ENCODE measurements around the gene TYW1.
"Not testable (repeated sequence)": the region's sequence is repeated elsewhere in the genome, so short reads cannot be mapped to it uniquely, and the experiment has no call there.

Gene TYW1

GRCh38 chr7:67191002-67191720 lies 194.5 kb downstream of the TYW1 start:
- not testable (repeated sequence) for DNase-seq (ENCODE audit: low spot score)

GRCh38 chr7:67192123-67192702 lies 195.6 kb downstream of the TYW1 start:
- not testable (repeated sequence) for DNase-seq (ENCODE audit: low spot score)

DNA sequence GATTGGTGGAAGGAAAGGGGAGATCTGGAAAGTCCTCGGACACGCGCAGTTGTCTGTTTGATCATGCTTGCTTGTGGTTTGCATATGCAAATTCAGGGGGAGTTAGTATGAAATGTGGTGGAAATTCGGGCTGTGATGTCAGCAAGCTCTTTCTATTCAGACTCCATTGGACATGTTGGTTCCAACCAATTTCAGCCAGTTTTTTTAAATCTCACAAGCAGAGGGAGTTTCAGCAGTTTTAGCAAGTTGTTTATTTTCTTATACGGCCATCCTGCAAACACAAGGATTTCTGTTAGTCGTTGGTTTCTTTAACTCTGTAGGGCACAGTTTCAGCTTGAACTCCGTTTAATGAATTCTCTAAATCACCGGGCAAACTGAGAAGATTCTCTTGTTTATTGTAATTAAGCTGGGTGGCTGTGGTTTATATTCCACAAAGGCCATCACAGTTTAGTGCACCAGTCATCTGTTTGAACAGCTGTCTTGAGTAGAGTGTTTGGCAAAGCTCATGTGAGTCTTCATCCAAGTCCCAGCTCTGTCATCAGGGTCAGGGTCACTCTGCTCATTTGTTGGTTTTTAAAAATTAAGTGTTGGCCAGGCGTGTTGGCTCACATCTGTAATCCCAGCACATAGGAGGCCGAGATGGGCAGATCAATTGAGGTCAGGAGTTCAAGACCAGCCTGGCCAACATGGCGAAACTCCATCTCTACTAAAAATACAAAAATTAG lies 196.4 kb downstream of the TYW1 start:
- not testable (repeated sequence) for DNase-seq (ENCODE audit: low spot score)

GRCh38 chr7:67196176-67196575 lies 199.5 kb downstream of the TYW1 start:
- DNase-seq (ENCODE audit: low spot score) = not testable (repeated sequence)

DNA sequence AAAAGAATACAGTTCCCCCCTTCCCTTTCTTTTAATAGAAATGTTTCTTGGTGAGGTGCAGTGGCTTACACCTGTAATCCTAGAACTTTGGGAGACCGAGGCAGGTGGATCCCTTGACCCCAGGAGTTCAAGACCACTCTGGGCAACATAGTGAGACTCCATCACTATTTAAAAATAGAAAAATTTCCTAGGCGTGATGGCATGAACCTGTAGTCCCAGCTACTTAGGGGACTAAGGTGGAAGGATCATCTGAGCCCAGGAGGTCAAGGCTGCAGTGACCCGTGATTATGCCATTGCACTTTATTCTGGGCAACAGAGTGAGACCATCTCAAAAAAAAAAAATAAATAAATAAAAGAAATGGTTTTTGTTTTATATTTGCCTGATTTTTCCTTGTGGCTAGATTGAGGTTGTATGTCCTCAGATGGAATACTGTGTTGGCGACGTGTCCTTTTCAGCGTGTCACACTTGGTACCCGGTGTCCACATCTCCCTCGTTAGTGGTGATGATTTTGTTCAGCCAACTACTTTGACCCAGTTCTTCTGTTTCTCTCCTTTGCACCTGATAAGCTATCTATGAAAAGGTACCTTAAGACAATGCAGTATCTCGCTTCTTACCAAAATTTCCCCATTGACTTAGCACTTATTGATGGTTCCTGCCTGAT lies 202.4 kb downstream of the TYW1 start:
- DNase-seq (ENCODE audit: low spot score) = not testable (repeated sequence)

- not testable (repeated sequence) for DNase-seq (ENCODE audit: low spot score)
Measured at GRCh38 chr7:67205772-67206171, 209.1 kb downstream of the TYW1 start.

DNA sequence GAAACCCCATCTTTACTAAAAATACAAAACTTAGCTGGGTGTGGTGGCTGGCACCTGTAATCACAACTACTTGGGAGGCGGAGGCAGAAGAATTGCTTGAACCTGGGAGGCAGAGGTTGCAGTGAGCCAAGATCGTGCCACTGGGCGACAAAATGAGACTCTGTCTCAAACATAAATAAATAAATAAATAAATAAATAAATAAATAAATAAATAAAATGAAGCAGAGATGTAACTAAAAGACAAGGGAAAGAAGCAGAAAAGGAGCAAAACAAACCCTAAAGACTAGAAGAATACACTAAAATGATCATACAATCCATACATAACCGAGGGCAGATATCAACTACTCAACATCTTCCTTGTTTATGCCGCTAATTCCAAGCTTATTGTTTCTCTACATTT lies 209.8 kb downstream of the TYW1 start:
- no peak for DNase-seq (ENCODE audit: low spot score)

GRCh38 chr7:67208656-67209055 lies 212.0 kb downstream of the TYW1 start:
- DNase-seq (ENCODE audit: low spot score) = not testable (repeated sequence)

DNA sequence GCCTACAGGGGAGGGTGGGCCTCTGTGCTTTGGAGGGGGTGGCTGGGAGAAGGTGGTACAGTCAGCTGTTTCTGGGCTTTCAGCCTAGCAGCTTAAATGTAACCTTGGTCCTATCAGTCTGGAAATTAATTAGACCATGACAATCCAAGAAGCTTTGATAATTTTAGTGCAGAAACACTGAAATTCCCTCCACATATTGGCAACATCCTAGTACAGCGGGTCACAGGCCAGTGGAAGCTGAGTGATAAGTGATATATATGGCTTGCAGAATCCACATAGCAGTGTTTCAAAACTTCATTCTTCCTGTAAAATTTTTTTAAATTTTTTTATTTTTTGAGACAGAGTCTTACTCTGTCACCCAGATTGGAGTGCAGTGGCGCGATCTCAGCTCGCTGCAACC lies 212.6 kb downstream of the TYW1 start:
- no peak for DNase-seq (ENCODE audit: low spot score)

DNA sequence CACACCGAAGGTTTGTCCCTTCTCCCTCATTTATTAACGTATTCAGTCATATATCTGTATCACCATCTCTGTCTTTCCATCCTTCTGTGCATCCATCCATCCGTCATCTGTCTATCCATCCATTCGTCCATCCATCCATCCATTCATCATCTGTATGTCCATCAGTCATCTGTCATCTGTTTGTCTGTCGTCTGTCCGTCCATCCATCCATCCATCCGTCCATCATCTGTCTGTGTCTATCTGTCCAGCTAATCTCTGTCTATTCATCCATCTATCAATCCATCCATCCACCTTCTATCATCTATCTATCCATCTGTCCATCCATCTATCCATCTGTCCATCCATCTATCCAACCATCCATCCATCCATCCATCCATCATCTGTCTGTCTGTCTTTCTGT lies 213.9 kb downstream of the TYW1 start:
- DNase-seq (ENCODE audit: low spot score) = no peak

- DNase-seq (ENCODE audit: low spot score) = not testable (repeated sequence)
Measured at GRCh38 chr7:67211650-67212330, 215.2 kb downstream of the TYW1 start.

GRCh38 chr7:67213038-67213437 lies 216.4 kb downstream of the TYW1 start:
- not testable (repeated sequence) for DNase-seq (ENCODE audit: low spot score)

- not testable (repeated sequence) for DNase-seq (ENCODE audit: low spot score)
Measured at GRCh38 chr7:67223551-67223950, 226.9 kb downstream of the TYW1 start.

- not testable (repeated sequence) for DNase-seq (ENCODE audit: low spot score)
Measured at GRCh38 chr7:67226340-67226907, 229.8 kb downstream of the TYW1 start.

DNA sequence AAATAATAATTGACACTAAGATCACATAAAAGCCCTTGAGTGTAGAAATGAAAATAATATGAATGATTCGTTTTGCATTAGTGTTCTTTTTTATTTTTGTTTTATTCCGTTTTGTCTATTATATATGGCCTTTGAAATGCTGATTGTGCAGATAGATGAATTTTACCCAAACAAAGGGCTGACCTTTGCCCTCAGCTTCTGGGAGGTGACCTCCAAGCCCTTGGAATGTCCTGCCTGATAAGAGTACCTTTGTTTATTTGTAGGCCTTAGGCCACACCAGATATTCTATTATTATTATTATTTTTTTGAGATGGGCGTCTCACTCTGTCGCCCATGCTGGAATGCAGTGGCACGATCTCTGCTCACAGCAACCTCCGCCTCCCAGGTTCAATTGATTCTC lies 230.3 kb downstream of the TYW1 start:
- DNase-seq (ENCODE audit: low spot score) = not testable (repeated sequence)

- not testable (repeated sequence) for DNase-seq (ENCODE audit: low spot score)
Measured at GRCh38 chr7:67229018-67229417, 232.4 kb downstream of the TYW1 start.

DNA sequence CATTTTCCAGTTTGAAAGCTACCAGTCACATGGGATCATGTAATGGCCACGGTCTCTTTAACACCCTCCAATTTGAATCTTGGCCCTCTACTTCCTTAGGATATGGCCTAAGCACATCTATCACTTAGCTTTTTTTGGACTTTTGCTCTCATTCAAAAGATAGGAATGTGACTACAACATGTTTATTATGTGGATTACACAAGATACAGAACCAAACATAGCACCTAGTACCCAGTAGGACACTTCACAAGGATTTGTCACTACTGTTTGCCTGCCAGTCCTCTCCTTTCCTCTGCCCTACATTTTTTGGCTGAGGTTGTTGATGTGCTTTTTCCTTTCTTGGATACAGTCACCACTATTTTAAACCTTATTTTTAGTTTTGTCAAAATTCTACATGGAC lies 233.4 kb downstream of the TYW1 start:
- not testable (repeated sequence) for DNase-seq (ENCODE audit: low spot score)

DNA sequence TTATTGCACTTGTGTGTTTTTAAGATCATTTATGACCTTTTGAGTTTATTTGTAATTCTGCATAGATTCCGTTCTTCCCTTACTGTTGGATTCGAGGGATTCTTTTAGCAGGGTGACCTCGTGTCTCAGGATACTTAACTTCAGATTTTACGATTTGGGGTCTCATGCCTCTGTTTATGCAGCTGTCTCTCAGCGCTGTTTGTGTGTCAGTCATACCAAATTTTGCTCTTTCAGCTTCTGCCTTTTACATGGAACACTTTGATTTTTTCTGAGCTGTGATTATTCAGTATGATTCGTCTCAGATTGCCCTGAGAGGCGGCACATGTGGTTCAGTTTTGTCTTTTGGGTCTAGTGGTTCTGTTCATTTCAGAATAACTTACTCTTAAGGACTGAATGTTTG lies 236.9 kb downstream of the TYW1 start:
- not testable (repeated sequence) for DNase-seq (ENCODE audit: low spot score)

GRCh38 chr7:67236216-67236615 lies 239.6 kb downstream of the TYW1 start:
- DNase-seq (ENCODE audit: low spot score) = not testable (repeated sequence)

DNA sequence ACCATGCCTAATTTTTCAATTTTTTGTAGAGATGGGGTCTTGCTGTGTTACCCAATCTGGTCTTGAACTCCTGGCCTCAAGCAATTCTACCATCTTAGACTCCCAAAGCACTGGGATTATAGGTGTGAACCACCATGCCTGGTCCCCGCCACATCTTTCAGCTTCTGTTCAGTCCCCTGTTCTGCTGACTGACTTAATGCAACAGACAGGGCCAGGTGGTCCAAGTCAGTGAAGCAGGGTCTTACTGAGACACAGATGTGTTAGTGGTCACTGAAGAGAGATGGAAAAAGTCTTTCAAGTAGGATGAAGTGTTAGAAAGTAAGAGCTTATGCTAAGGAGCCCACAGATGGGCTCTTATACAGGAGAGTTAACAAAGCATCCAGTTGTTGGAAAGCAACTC lies 246.2 kb downstream of the TYW1 start:
- DNase-seq (ENCODE audit: low spot score) = not testable (repeated sequence)

- DNase-seq (ENCODE audit: low spot score) = not testable (repeated sequence)
Measured at GRCh38 chr7:67248364-67248763, 251.7 kb downstream of the TYW1 start.

All from hematopoietic multipotent progenitor cell treated with erythropoietin and hydrocortisone succinate and interleukin-3 and kit ligand, for 17 days (in vitro differentiated cells).